Astrocyte (in vitro differentiated cells and primary cell): ENCODE results near the gene SMIM24. TPM values are rescaled to one million over a fixed set of nuclear protein-coding genes. Genes with fewer than 3 reads are reported as not detected.

Experiments used
- DNase-seq: peaks from one replicate; pipeline ENCODE4 v3.0.0-alpha.2; 2010; ENCODE audit warnings: low read depth
- FAIRE-seq: peaks from 2 replicates; lab custom pipeline; 2011; peaks lifted over from hg19 to GRCh38; lab: Jason Lieb, UNC
- H2AFZ ChIP-seq: 2 replicates; pipeline ENCODE4 v1.6.0; 2012; ENCODE audit warnings: low read depth, low read length, inconsistent platforms
- H3K27ac ChIP-seq: 2 replicates; pipeline ENCODE4 v1.5.1; 2011; ENCODE audit warnings: low read depth, low read length, inconsistent platforms
- H3K27me3 ChIP-seq: 2 replicates; pipeline ENCODE4 v1.6.0; 2011; ENCODE audit warnings: low read length, inconsistent platforms; ENCODE audit not compliant: insufficient read depth
- H3K36me3 ChIP-seq: 2 replicates; pipeline ENCODE4 v1.5.1; 2011; ENCODE audit warnings: low read length, inconsistent platforms; ENCODE audit not compliant: insufficient read depth
- H3K4me1 ChIP-seq: 2 replicates; pipeline ENCODE4 v1.5.1; 2011; ENCODE audit warnings: low read length, inconsistent platforms; ENCODE audit not compliant: insufficient read depth
- H3K4me2 ChIP-seq: 2 replicates; pipeline ENCODE4 v1.6.0; 2012; ENCODE audit warnings: low read length, inconsistent platforms
- H3K4me3 ChIP-seq: 2 replicates; pipeline ENCODE4 v1.5.1; 2011; ENCODE audit warnings: low read depth, mild to moderate bottlenecking, low read length, inconsistent platforms; ENCODE audit not compliant: insufficient read depth
- H3K79me2 ChIP-seq: 2 replicates; pipeline ENCODE4 v1.6.0; 2012; ENCODE audit warnings: mild to moderate bottlenecking, low read length, inconsistent platforms; ENCODE audit not compliant: insufficient read depth
- H3K9ac ChIP-seq: 2 replicates; pipeline ENCODE4 v1.6.0; 2012; ENCODE audit warnings: mild to moderate bottlenecking, low read length, inconsistent platforms
- H3K9me3 ChIP-seq: 2 replicates; pipeline ENCODE4 v1.5.1; 2012; ENCODE audit warnings: low read depth, mild to moderate bottlenecking, low read length, inconsistent platforms; ENCODE audit not compliant: insufficient read depth
- H4K20me1 ChIP-seq: 2 replicates; pipeline ENCODE4 v1.6.0; 2012; ENCODE audit warnings: low read length, inconsistent platforms; ENCODE audit not compliant: insufficient read depth
- H3K27ac Mint-ChIP-seq: one replicate; pipeline ENCODE4 v1.8.0; 2021; ENCODE audit warnings: mild to moderate bottlenecking, mixed read lengths; ENCODE audit not compliant: unreplicated experiment
- H3K27me3 Mint-ChIP-seq: one replicate; pipeline ENCODE4 v1.8.0; 2021; ENCODE audit warnings: low read depth, mixed read lengths; ENCODE audit not compliant: unreplicated experiment
- H3K36me3 Mint-ChIP-seq: one replicate; pipeline ENCODE4 v1.8.0; 2021; ENCODE audit warnings: low read depth, mixed read lengths; ENCODE audit not compliant: unreplicated experiment
- H3K4me1 Mint-ChIP-seq: one replicate; pipeline ENCODE4 v1.8.0; 2021; ENCODE audit warnings: low read depth, mixed read lengths; ENCODE audit not compliant: unreplicated experiment
- H3K4me3 Mint-ChIP-seq: one replicate; pipeline ENCODE4 v1.8.0; 2021; ENCODE audit warnings: mild to moderate bottlenecking, moderate library complexity, mixed read lengths; ENCODE audit not compliant: unreplicated experiment
- H3K9me3 Mint-ChIP-seq: one replicate; pipeline ENCODE4 v1.8.0; 2021; ENCODE audit warnings: mild to moderate bottlenecking, mixed read lengths; ENCODE audit not compliant: unreplicated experiment
- CTCF ChIP-seq: IDR thresholded peaks from 2 replicates; pipeline ENCODE4 v1.5.1; 2011; ENCODE audit warnings: low read depth, mild to moderate bottlenecking, inconsistent platforms, low read length, moderate library complexity; ENCODE audit not compliant: insufficient read depth
- EZH2 ChIP-seq: IDR thresholded peaks from 2 replicates; pipeline ENCODE4 v1.6.1; 2012; ENCODE audit warnings: mild to moderate bottlenecking, low read length, inconsistent platforms; ENCODE audit not compliant: insufficient read depth
- total RNA-seq: library from RNA; stranded (reverse); gene quantifications from 2 replicates; pipeline ENCODE4 v1.2.1, GENCODE V29; 2021

The SMIM24 gene
- total RNA-seq, 1 donor from 2014 or later, result not detected

GRCh38 chr19:3496392-3497273 is 16.3 kb upstream of the SMIM24 start:
- Histone ChIP-seq H2AFZ (no peak overlapping the region), H3K36me3 (peaks cover 6% of the 10 kb centered on the region), H3K4me2 (no peak overlapping the region), H3K27ac (no peak overlapping the region), H3K4me1 (peaks cover 5% of the 10 kb centered on the region), H3K9ac (no peak overlapping the region), H3K79me2 (peaks cover 38% of the 10 kb centered on the region), H3K4me3 (no peak overlapping the region), H4K20me1 (peaks cover 3% of the 10 kb centered on the region), H3K9me3 (no peaks in the 10 kb centered on the region), H3K27me3 (no peaks in the 10 kb centered on the region)
- FAIRE-seq (no peak), DNase-seq (no peak)
- TF ChIP-seq CTCF, result no peak
- no peak for TF ChIP-seq EZH2
- Mint-ChIP-seq H3K36me3 (peaks cover 13% of the 10 kb centered on the region), H3K4me3 (no peak overlapping the region), H3K9me3 (peaks cover 2% of the 10 kb centered on the region), H3K4me1 (peaks cover 12% of the 10 kb centered on the region), H3K27ac (no peak overlapping the region), H3K27me3 (no peaks in the 10 kb centered on the region)

GRCh38 chr19:3494559-3494958 is 14.2 kb upstream of the SMIM24 start:
- H2AFZ ChIP-seq, result no peak overlapping the region
- H3K27me3 Mint-ChIP-seq, result no peaks in the 10 kb centered on the region
- no peak for FAIRE-seq
- TF ChIP-seq EZH2 (no peak), CTCF (no peak)
- no peak overlapping the region for H3K27ac Mint-ChIP-seq
- no peak overlapping the region for H3K27ac ChIP-seq
- peaks cover 29% of the 10 kb centered on the region for H3K79me2 ChIP-seq
- H3K36me3 Mint-ChIP-seq, result peaks cover 13% of the 10 kb centered on the region
- no peaks in the 10 kb centered on the region for H3K27me3 ChIP-seq
- H3K4me3 ChIP-seq, result no peak overlapping the region
- DNase-seq, result no peak
- peaks cover under 1% of the 10 kb centered on the region for H3K4me1 ChIP-seq
- no peak overlapping the region for H3K9ac ChIP-seq
- H3K9me3 ChIP-seq, result no peaks in the 10 kb centered on the region
- peaks cover 6% of the 10 kb centered on the region for H3K36me3 ChIP-seq
- H4K20me1 ChIP-seq, result peaks cover 7% of the 10 kb centered on the region
- peaks cover 4% of the 10 kb centered on the region for H3K4me1 Mint-ChIP-seq
- peaks cover 2% of the 10 kb centered on the region for H3K9me3 Mint-ChIP-seq
- no peak overlapping the region for H3K4me3 Mint-ChIP-seq
- H3K4me2 ChIP-seq, result no peak overlapping the region

- no peak for DNase-seq
These were observed 13.7 kb upstream of the SMIM24 start for GRCh38 chr19:3494051-3494450.

More at GRCh38 chr19:3494051-3494450, 13.7 kb upstream of the SMIM24 start:
- Histone ChIP-seq H3K9me3 (no peaks in the 10 kb centered on the region), H3K4me2 (no peak overlapping the region), H3K79me2 (peaks cover 24% of the 10 kb centered on the region), H3K27ac (no peak overlapping the region), H3K4me3 (no peak overlapping the region), H2AFZ (no peak overlapping the region), H3K36me3 (peaks cover 6% of the 10 kb centered on the region), H3K27me3 (no peaks in the 10 kb centered on the region), H3K9ac (no peak overlapping the region), H4K20me1 (peaks cover 7% of the 10 kb centered on the region), H3K4me1 (no peaks in the 10 kb centered on the region)
- Mint-ChIP-seq H3K27ac (no peak overlapping the region), H3K36me3 (peaks cover 13% of the 10 kb centered on the region), H3K4me3 (no peak overlapping the region), H3K27me3 (no peaks in the 10 kb centered on the region), H3K9me3 (peaks cover 2% of the 10 kb centered on the region), H3K4me1 (peaks cover 4% of the 10 kb centered on the region)
- no peak for FAIRE-seq
- TF ChIP-seq CTCF (no peak), EZH2 (no peak)
